ENCODE data around the gene ZBTB46.

- TF ChIP-seq CTCF (IDR thresholded peaks at IDR 0.05; ENCODE audit: borderline replicate concordance, extremely low read depth, low read length, poor library complexity, severe bottlenecking) (no peak), EZH2 (IDR thresholded peaks at IDR 0.05; ENCODE audit: borderline replicate concordance, low read depth, low read length, severe bottlenecking) (no peak)
Observed at GRCh38 chr20:63790572-63791168, 40.4 kb downstream of the ZBTB46 start.

All from DND-41 (cell line).